GM10266 (cell line): ENCODE measurements around the gene ZNF467.

Experiments
- DNase-seq: peaks from one replicate; pipeline ENCODE4 v3.0.0; 2012; ENCODE audit errors: extremely low spot score
- CTCF ChIP-seq: IDR thresholded peaks from 2 replicates; pipeline ENCODE4 v1.5.1; 2012; ENCODE audit warnings: mild to moderate bottlenecking, low read depth; ENCODE audit not compliant: control insufficient read depth, insufficient read depth; ENCODE audit errors: missing control alignments

The ZNF467 gene

GRCh38 chr7:149814494-149814893, 41.1 kb upstream of the ZNF467 start:
- no peak for DNase-seq
- no peak for TF ChIP-seq CTCF

DNA sequence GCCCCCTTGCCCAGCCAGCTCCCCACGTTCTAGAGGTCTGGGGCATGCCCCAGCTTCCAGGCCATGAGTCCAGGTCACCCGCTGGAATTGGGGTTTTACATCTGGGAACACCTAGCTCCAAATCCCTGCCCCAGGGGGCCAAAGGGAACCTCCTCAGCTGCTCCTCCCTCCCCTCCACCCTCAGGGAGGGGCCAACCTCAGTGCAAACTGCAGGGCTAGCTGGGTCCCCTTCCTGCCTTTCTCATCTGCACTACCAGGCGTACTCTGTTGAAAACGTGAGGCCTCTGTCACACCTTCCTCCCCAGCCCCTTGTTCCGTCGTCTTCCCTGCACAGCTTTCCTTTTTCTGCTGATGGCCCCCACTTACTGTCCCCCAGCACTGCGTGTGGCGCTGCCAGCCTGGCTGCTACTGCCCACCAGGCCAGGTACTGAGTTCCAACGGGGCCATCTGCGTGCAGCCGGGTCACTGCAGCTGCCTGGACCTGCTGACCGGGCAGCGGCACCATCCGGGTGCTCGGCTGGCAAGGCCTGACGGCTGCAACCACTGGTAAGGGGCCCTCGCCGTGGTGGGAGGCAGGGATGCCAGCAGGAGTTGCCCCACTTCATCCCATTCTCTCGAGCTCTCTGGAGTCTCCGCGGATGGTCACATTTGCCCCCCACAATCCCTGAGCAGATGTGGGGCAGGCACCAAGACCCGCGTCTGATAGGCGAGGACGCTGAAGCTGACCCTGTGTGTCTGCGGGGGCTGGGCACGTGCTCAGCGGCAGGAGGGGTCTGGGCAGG, 40.1 kb upstream of the ZNF467 start:
- no peak for DNase-seq
- TF ChIP-seq CTCF, result no peak

- TF ChIP-seq CTCF, result no peak
- DNase-seq, result no peak
Measured at GRCh38 chr7:149811831-149812490, 38.6 kb upstream of the ZNF467 start.

- DNase-seq, result no peak
- TF ChIP-seq CTCF, result peak; percentile 25
Measured at GRCh38 chr7:149811221-149811620, 37.8 kb upstream of the ZNF467 start.

DNA sequence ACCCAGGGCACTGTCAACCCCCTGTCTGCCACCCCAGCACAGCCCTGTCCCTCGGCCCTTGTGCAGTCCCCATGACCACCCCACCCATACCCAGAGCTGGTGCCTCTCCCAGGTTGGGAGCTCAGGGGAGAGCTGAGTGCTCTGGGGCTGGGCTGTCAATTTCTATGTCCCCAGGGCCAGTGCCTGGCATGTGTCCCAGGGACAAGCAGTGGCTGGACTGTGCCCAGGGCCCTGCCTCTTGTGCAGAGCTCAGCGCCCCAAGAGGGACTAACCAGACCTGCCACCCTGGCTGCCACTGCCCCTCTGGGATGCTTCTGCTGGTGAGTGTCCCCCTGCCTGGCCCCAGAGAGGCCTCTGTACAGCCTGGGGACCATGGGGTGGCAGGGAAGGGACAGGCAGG, 35.8 kb upstream of the ZNF467 start:
- TF ChIP-seq CTCF, result no peak

DNA sequence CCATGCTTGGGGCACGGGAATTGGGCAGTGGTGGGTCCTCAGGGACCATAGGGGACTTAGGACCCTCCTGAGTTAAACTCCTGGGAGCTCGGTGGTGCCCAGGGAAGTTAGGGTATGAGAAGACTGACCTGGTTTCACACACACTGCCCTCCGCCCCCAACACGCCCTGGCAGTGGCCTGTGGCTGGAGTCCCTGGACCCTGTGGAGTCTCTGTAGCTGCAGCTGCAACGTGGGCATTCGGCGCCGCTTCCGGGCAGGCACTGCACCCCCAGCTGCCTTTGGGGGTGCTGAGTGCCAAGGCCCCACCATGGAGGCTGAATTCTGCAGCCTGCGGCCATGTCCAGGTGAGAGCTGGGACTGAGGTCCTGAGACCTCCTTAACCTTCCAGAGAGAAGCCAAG, 34.9 kb upstream of the ZNF467 start:
- TF ChIP-seq CTCF, result no peak
- DNase-seq, result no peak

More for the DNA sequence above, 35.8 kb upstream of the ZNF467 start:
- DNase-seq, result no peak

- no peak for DNase-seq
- no peak for TF ChIP-seq CTCF
Measured at GRCh38 chr7:149806726-149807125, 33.3 kb upstream of the ZNF467 start.
